H1 (cell line): ENCODE measurements around the gene HAPLN3. TPM values are rescaled to one million over a fixed set of nuclear protein-coding genes. Genes with fewer than 3 reads are reported as not detected.

Source experiments
- CTCF ChIA-PET: fragments of 300-600 bp; sonication (Branson Sonifier 250); formaldehyde crosslinking; loops from one replicate; lab custom pipeline; 2021; ENCODE audit not compliant: partially characterized antibody; lab: Charles Lee
- POLR2A ChIA-PET: fragments of 300-600 bp; sonication (Branson Sonifier 250); formaldehyde crosslinking; loops from one replicate; lab custom pipeline; 2021; ENCODE audit warnings: inconsistent platforms; ENCODE audit not compliant: partially characterized antibody; lab: Charles Lee
- DNase-seq, 2 experiments: peaks; one replicate each; pipeline versions ENCODE4 v3.0.0 to v3.0.0-alpha.2; 2010 to 2022; ENCODE audit warnings: low spot score in 2 of 2, low read depth in 1 of 2, mixed read lengths in 1 of 2
- FAIRE-seq: peaks from 2 replicates; lab custom pipeline; 2011; peaks lifted over from hg19 to GRCh38; lab: Jason Lieb, UNC
- H2AFZ ChIP-seq: 2 replicates; pipeline ENCODE4 v1.8.1; 2012; ENCODE audit warnings: low read length, inconsistent platforms
- H2AK5ac ChIP-seq: 2 replicates; pipeline ENCODE4 v1.6.1; 2013; ENCODE audit warnings: low read depth, low read length
- H2BK120ac ChIP-seq: replicated peaks from 2 replicates; pipeline ENCODE3; 2013; ENCODE audit warnings: low read depth, low read length, inconsistent platforms
- H2BK12ac ChIP-seq: 2 replicates; pipeline ENCODE4 v1.6.1; 2013; ENCODE audit warnings: low read depth, low read length
- H2BK15ac ChIP-seq: 2 replicates; pipeline ENCODE4 v1.6.1; 2013; ENCODE audit warnings: low read length
- H2BK20ac ChIP-seq: 2 replicates; pipeline ENCODE4 v1.6.1; 2013; ENCODE audit warnings: low read length
- H2BK5ac ChIP-seq: 2 replicates; pipeline ENCODE4 v1.6.1; 2013; ENCODE audit warnings: low read depth, low read length
- H3K14ac ChIP-seq: 2 replicates; pipeline ENCODE4 v1.6.1; 2013; ENCODE audit warnings: inconsistent platforms; ENCODE audit not compliant: insufficient read length
- H3K18ac ChIP-seq: 2 replicates; pipeline ENCODE4 v1.6.1; 2013; ENCODE audit warnings: low read length; ENCODE audit errors: extremely low read depth
- H3K23ac ChIP-seq: 2 replicates; pipeline ENCODE4 v1.6.1; 2013; ENCODE audit warnings: inconsistent platforms; ENCODE audit not compliant: insufficient read length
- H3K23me2 ChIP-seq: 2 replicates; pipeline ENCODE4 v1.6.1; 2013; ENCODE audit warnings: low read depth, low read length
- H3K27ac ChIP-seq: 2 replicates; pipeline ENCODE4 v1.6.1; 2011; ENCODE audit warnings: low read depth, low read length, inconsistent platforms
- H3K27me3 ChIP-seq, 4 experiments: replicated peaks in 1 of 4; 1 replicate in 1 of 4; 2 replicates in 3 of 4; pipeline versions ENCODE4 v1.6.1 to v1.8.1; 2011 to 2013; ENCODE audit warnings: low read length in 3 of 4, mild to moderate bottlenecking in 3 of 4, inconsistent platforms in 2 of 4, mixed read lengths in 2 of 4, moderate library complexity in 1 of 4; ENCODE audit not compliant: control insufficient read depth in 3 of 4, insufficient read depth in 3 of 4; ENCODE audit errors: extremely low read depth in 1 of 4
- H3K36me3 ChIP-seq, 4 experiments: 2 replicates each; pipeline versions ENCODE4 v1.6.1 to v1.8.1; 2011 to 2013; ENCODE audit warnings: mild to moderate bottlenecking in 4 of 4, low read length in 3 of 4, moderate library complexity in 2 of 4, control low read depth in 1 of 4, inconsistent platforms in 1 of 4; ENCODE audit not compliant: insufficient read depth in 4 of 4, control insufficient read depth in 2 of 4
- H3K4ac ChIP-seq: replicated peaks from 2 replicates; pipeline ENCODE3; 2013; ENCODE audit warnings: low read length, low read depth, mixed read lengths, inconsistent platforms; ENCODE audit not compliant: insufficient read length
- H3K4me1 ChIP-seq, 4 experiments: replicated peaks in 1 of 4; 1 replicate in 1 of 4; 2 replicates in 3 of 4; pipeline versions ENCODE4 v1.6.1 to v1.8.1; 2011 to 2013; ENCODE audit warnings: low read length in 3 of 4, inconsistent platforms in 2 of 4, mixed read lengths in 1 of 4; ENCODE audit not compliant: insufficient read depth in 4 of 4, control insufficient read depth in 3 of 4
- H3K4me2 ChIP-seq, 2 experiments: 2 replicates each; pipeline versions ENCODE4 v1.6.1 to v1.8.1; 2011 to 2013; ENCODE audit warnings: low read depth in 2 of 2, low read length in 2 of 2, control low read depth in 1 of 2, inconsistent platforms in 1 of 2, mild to moderate bottlenecking in 1 of 2; ENCODE audit not compliant: insufficient read depth in 1 of 2
- H3K4me3 ChIP-seq, 4 experiments: fragments of 200-600, 300-600 bp in 1 of 4; sonication (generic), shearing (Covaris generic), sonication (Bioruptor Twin) in 1 of 4; 2 replicates each; pipeline versions ENCODE4 v1.5.1 to v1.8.1; 2011 to 2016; ENCODE audit warnings: low read length in 4 of 4, low read depth in 3 of 4, control low read depth in 2 of 4, inconsistent platforms in 2 of 4, mild to moderate bottlenecking in 2 of 4, mixed read lengths in 1 of 4, moderate library complexity in 1 of 4; ENCODE audit not compliant: insufficient read depth in 2 of 4; ENCODE audit errors: extremely low read depth in 1 of 4
- H3K56ac ChIP-seq: replicated peaks from 2 replicates; pipeline ENCODE3; 2013; ENCODE audit warnings: low read depth, mild to moderate bottlenecking, mixed read lengths, low read length, inconsistent platforms; ENCODE audit not compliant: insufficient read length
- H3K79me1 ChIP-seq: 2 replicates; pipeline ENCODE4 v1.6.1; 2013; ENCODE audit warnings: low read depth, low read length, control low read depth
- H3K79me2 ChIP-seq, 2 experiments: 2 replicates each; pipeline versions ENCODE4 v1.6.1 to v1.8.1; 2012 to 2013; ENCODE audit warnings: low read length in 2 of 2, mild to moderate bottlenecking in 2 of 2, inconsistent platforms in 1 of 2; ENCODE audit not compliant: insufficient read depth in 2 of 2, control insufficient read depth in 1 of 2
- H3K9ac ChIP-seq, 4 experiments: replicated peaks in 1 of 4; 1 replicate in 1 of 4; 2 replicates in 3 of 4; pipeline versions ENCODE4 v1.6.1 to v1.8.1; 2011 to 2013; ENCODE audit warnings: low read depth in 3 of 4, low read length in 3 of 4, control low read depth in 2 of 4, mild to moderate bottlenecking in 2 of 4, moderate library complexity in 2 of 4, inconsistent platforms in 1 of 4; ENCODE audit errors: extremely low read depth in 1 of 4
- H3K9me3 ChIP-seq, 2 experiments: 2 replicates each; pipeline versions ENCODE4 v1.6.1 to v1.8.1; 2012 to 2013; ENCODE audit warnings: mild to moderate bottlenecking in 2 of 2, moderate library complexity in 2 of 2, control low read depth in 1 of 2, inconsistent platforms in 1 of 2, low read depth in 1 of 2, low read length in 1 of 2, mixed read lengths in 1 of 2; ENCODE audit not compliant: insufficient read depth in 2 of 2
- H4K20me1 ChIP-seq, 2 experiments: replicated peaks in 1 of 2; 2 replicates each; pipeline versions ENCODE3 to v1.8.1; 2011 to 2013; ENCODE audit warnings: inconsistent platforms in 2 of 2, low read length in 2 of 2, mild to moderate bottlenecking in 1 of 2; ENCODE audit not compliant: insufficient read depth in 2 of 2, control insufficient read depth in 1 of 2
- H4K5ac ChIP-seq: 2 replicates; pipeline ENCODE4 v1.6.1; 2013; ENCODE audit warnings: low read length, low read depth, mixed read lengths, inconsistent platforms; ENCODE audit not compliant: insufficient read length
- H4K8ac ChIP-seq: 2 replicates; pipeline ENCODE4 v1.8.0; 2013; ENCODE audit warnings: mild to moderate bottlenecking, moderate library complexity, low read length, inconsistent platforms; ENCODE audit not compliant: insufficient read depth; ENCODE audit errors: extremely low read depth
- H4K91ac ChIP-seq: replicated peaks from 2 replicates; pipeline ENCODE3; 2013; ENCODE audit warnings: low read length, mixed read lengths, inconsistent platforms; ENCODE audit not compliant: insufficient read length
- BCL11A ChIP-seq, 2 experiments: IDR thresholded peaks; one replicate each; pipeline ENCODE4 v1.6.1; 2011; ENCODE audit warnings: low read depth in 2 of 2, low read length in 2 of 2, mild to moderate bottlenecking in 2 of 2
- CBX8 ChIP-seq: fragments of 300-800, 300-1000 bp; sonication (generic); IDR thresholded peaks from 2 replicates; pipeline ENCODE4 v1.7.1; 2016; ENCODE audit warnings: low read depth, low read length, borderline replicate concordance
- CTBP2 ChIP-seq: IDR thresholded peaks from 2 replicates; pipeline ENCODE4 v1.7.0; 2011; ENCODE audit warnings: borderline replicate concordance, mild to moderate bottlenecking, moderate library complexity, mixed read lengths, low read length; ENCODE audit not compliant: insufficient read depth, insufficient read length
- CTCF ChIP-seq, 3 experiments: IDR thresholded peaks; 1 replicate in 2 of 3; 2 replicates in 1 of 3; pipeline versions ENCODE4 v1.5.1 to v1.6.1; 2011; ENCODE audit warnings: low read length in 3 of 3, mild to moderate bottlenecking in 3 of 3, inconsistent platforms in 2 of 3, low read depth in 1 of 3, moderate library complexity in 1 of 3; ENCODE audit not compliant: insufficient read depth in 1 of 3; ENCODE audit errors: control extremely low read depth in 1 of 3
- EGR1 ChIP-seq: IDR thresholded peaks from 2 replicates; pipeline ENCODE4 v1.6.1; 2011; ENCODE audit warnings: low read depth, low read length, borderline replicate concordance
- GTF2F1 ChIP-seq: IDR thresholded peaks from 2 replicates; pipeline ENCODE4 v1.6.1; 2012; ENCODE audit warnings: low read depth, low read length, improper control_type of control experiment, borderline replicate concordance
- JUN ChIP-seq: IDR thresholded peaks from 2 replicates; pipeline ENCODE4 v1.6.1; 2011; ENCODE audit warnings: low read depth, mild to moderate bottlenecking, improper control_type of control experiment, low read length
- RNF2 ChIP-seq: fragments of 200-900, 300-1000 bp; sonication (generic); IDR thresholded peaks from 2 replicates; pipeline ENCODE4 v1.7.1; 2016; ENCODE audit warnings: borderline replicate concordance, low read depth, mild to moderate bottlenecking, antibody characterized with exemption, low read length; ENCODE audit not compliant: poor library complexity, severe bottlenecking; ENCODE audit errors: missing control alignments
- SIRT6 ChIP-seq: IDR thresholded peaks from one replicate; pipeline ENCODE4 v1.7.1; 2012; ENCODE audit warnings: low read length, inconsistent platforms
- SIX5 ChIP-seq: IDR thresholded peaks from 2 replicates; pipeline ENCODE4 v1.6.1; 2011; ENCODE audit warnings: mild to moderate bottlenecking, low read depth, low read length
- SRF ChIP-seq: IDR thresholded peaks from 2 replicates; pipeline ENCODE4 v1.6.1; 2011; ENCODE audit warnings: mild to moderate bottlenecking, low read depth, low read length, moderate library complexity
- TEAD4 ChIP-seq: IDR thresholded peaks from 2 replicates; pipeline ENCODE4 v1.6.1; 2012; ENCODE audit warnings: low read depth, low read length, inconsistent platforms, mixed read lengths
- WGBS, 2 experiments: shearing (Covaris generic) in 1 of 2; methylation state at CpG; one replicate each; pipeline versions ENCODE4 v1.1.6 to v1.1.7; 2013 to 2015; ENCODE audit warnings: low lambda C conversion rate in 2 of 2, mixed read lengths in 2 of 2, inconsistent platforms in 1 of 2, low coverage in 1 of 2, missing lambda C conversion rate in 1 of 2; ENCODE audit not compliant: insufficient replicate concordance in 2 of 2, insufficient coverage in 1 of 2, insufficient read length in 1 of 2; ENCODE audit errors: extremely low coverage in 1 of 2, missing lambda C conversion rate in 1 of 2; 5-methylcytosine and 5-hydroxymethylcytosine counted together
- polyA plus RNA-seq, 7 experiments: library from polyadenylated mRNA; depleted of rRNA in 3 of 7; stranded (reverse) in 5 of 7; unstranded in 2 of 7; fragments of >200 nt in 5 of 7; fragments of 200-250 nt in 2 of 7; gene quantifications; 1 replicate in 5 of 7; 2 replicates in 1 of 7; 4 replicates in 1 of 7; pipeline versions ENCODE4 v1.2.1 to v1.2.3, GENCODE V29; 2011 to 2013; ENCODE audit warnings: missing spikeins in 2 of 7, mixed read lengths in 2 of 7
- total RNA-seq: library from RNA; stranded (reverse); fragmentation: NEBNext Ultra II Directional; extraction: Animal tissue kit (Norgen Biotek cat#: 25700); gene quantifications from 2 replicates; pipeline ENCODE4 v1.2.1, GENCODE V29; 2021

Gene HAPLN3
- total and polyA plus RNA-seq, 2 of the 8 experiments (the other 6 are each of a cell fraction or from before 2014, with no cell fraction given): 76.2 to 79.7 TPM

- H3K9me3 ChIP-seq: no peaks in the 10 kb centered on the region
- no peak overlapping the region for H3K4ac ChIP-seq
- WGBS, 2 experiments: 76% methylated on average over 1 of the region's 1 CpG; no CpG with 5 or more reads in 1 of the 2 experiments
- H3K4me1 ChIP-seq: no peaks in the 10 kb centered on the region
- no peak overlapping the region for H2BK15ac ChIP-seq
- H4K5ac ChIP-seq: no peak overlapping the region
- no peaks in the 10 kb centered on the region for H4K20me1 ChIP-seq
- no peaks in the 10 kb centered on the region for H3K27me3 ChIP-seq
- no peak overlapping the region for H2BK12ac ChIP-seq
- no peak for FAIRE-seq
- ChIA-PET POLR2A (interaction anchor here (0.9 kb wide), 1 partner anchor 337 kb away, joined by 5 read pairs; no protein-coding TSS in a partner anchor), CTCF (interaction anchor here (0.6 to 2.2 kb wide), 4 partner anchors 15 to 239 kb away, joined by 3 to 10 read pairs (median 5); no protein-coding TSS in a partner anchor)
- no peak overlapping the region for H3K4me3 ChIP-seq
- H3K23me2 ChIP-seq: no peaks in the 10 kb centered on the region
- no peak overlapping the region for H2BK120ac ChIP-seq
- H2BK5ac ChIP-seq: no peak overlapping the region
- no peak for DNase-seq
- no peak overlapping the region for H2BK20ac ChIP-seq
- no peak overlapping the region for H3K27ac ChIP-seq
- no peaks in the 10 kb centered on the region for H3K79me1 ChIP-seq
- H3K56ac ChIP-seq: no peak overlapping the region
- H3K14ac ChIP-seq: no peak overlapping the region
- H3K23ac ChIP-seq: no peak overlapping the region
- no peak overlapping the region for H3K18ac ChIP-seq
- no peaks in the 10 kb centered on the region for H3K36me3 ChIP-seq
- no peak overlapping the region for H4K91ac ChIP-seq
- no peak overlapping the region for H2AFZ ChIP-seq
- H3K79me2 ChIP-seq: no peaks in the 10 kb centered on the region
- H4K8ac ChIP-seq: no peak overlapping the region
- no peak overlapping the region for H3K9ac ChIP-seq
- H2AK5ac ChIP-seq: no peak overlapping the region
- H3K4me2 ChIP-seq: no peak overlapping the region
- TF ChIP-seq SIRT6 (no peak), SIX5 (no peak), JUN (no peak), EGR1 (no peak), TEAD4 (no peak), CBX8 (no peak), GTF2F1 (no peak), SRF (no peak), BCL11A (IDR thresholded peaks at IDR 0.05; ENCODE audit: low read depth in 2 of 2, low read length in 2 of 2) (no peak), CTBP2 (no peak), CTCF (IDR thresholded peaks at IDR 0.05; ENCODE audit: control extremely low read depth in 1 of 3, insufficient read depth in 1 of 3, low read depth in 1 of 3, low read length in 3 of 3) (no peak), RNF2 (no peak)
Observed at GRCh38 chr15:88863412-88863811, 31.9 kb downstream of the HAPLN3 start.
